NCI-H2227 (cell line): Measurements from ENCODE around the gene DUOXA2.
"Not testable (repeated sequence)": the region's sequence is repeated elsewhere in the genome, so short reads cannot be mapped to it uniquely, and the experiment has no call there.

ENCODE experiments used
- DNase-seq: peaks from one replicate; lab custom pipeline; 2025; ENCODE audit not compliant: unreplicated experiment; lab: John Stamatoyannopoulos, UW

The DUOXA2 gene

GRCh38 chr15:45134682-45135604, 20.8 kb downstream of the DUOXA2 start:
- no peak for DNase-seq

GRCh38 chr15:45135705-45136377, 21.7 kb downstream of the DUOXA2 start:
- not testable (repeated sequence) for DNase-seq

- DNase-seq, result no peak
Observed at GRCh38 chr15:45136378-45136764, 22.2 kb downstream of the DUOXA2 start.

GRCh38 chr15:45137703-45138102, 23.6 kb downstream of the DUOXA2 start:
- no peak for DNase-seq

GRCh38 chr15:45138814-45139765, 25.0 kb downstream of the DUOXA2 start:
- no peak for DNase-seq

GRCh38 chr15:45139770-45140169, 25.6 kb downstream of the DUOXA2 start:
- DNase-seq, result no peak

GRCh38 chr15:45140557-45141250, 26.6 kb downstream of the DUOXA2 start:
- no peak for DNase-seq

GRCh38 chr15:45141386-45141785, 27.3 kb downstream of the DUOXA2 start:
- DNase-seq, result no peak

GRCh38 chr15:45143056-45143455, 28.9 kb downstream of the DUOXA2 start:
- no peak for DNase-seq

- DNase-seq, result no peak
Observed at GRCh38 chr15:45143946-45144345, 29.8 kb downstream of the DUOXA2 start.

GRCh38 chr15:45144775-45145174, 30.6 kb downstream of the DUOXA2 start:
- DNase-seq, result no peak

GRCh38 chr15:45146405-45146804, 32.3 kb downstream of the DUOXA2 start:
- no peak for DNase-seq

GRCh38 chr15:45147606-45148005, 33.5 kb downstream of the DUOXA2 start:
- no peak for DNase-seq

GRCh38 chr15:45148076-45149059, 34.2 kb downstream of the DUOXA2 start:
- no peak for DNase-seq

GRCh38 chr15:45149060-45149459, 34.9 kb downstream of the DUOXA2 start:
- no peak for DNase-seq

- DNase-seq, result no peak
Observed at GRCh38 chr15:45150481-45150880, 36.4 kb downstream of the DUOXA2 start.

GRCh38 chr15:45150997-45151396, 36.9 kb downstream of the DUOXA2 start:
- no peak for DNase-seq

- no peak for DNase-seq
Observed at GRCh38 chr15:45151998-45152828, 38.1 kb downstream of the DUOXA2 start.
